HG03039 (cell line): ENCODE results near the gene TUBB4B.

Experiments used
- ATAC-seq: cut with Tn5 transposase; IDR thresholded peaks from one replicate; pipeline ENCODE4 v1.9.1; 2021; ENCODE audit warnings: mild to moderate bottlenecking, moderate library complexity; ENCODE audit not compliant: unreplicated experiment

Gene TUBB4B

GRCh38 chr9:137293094-137293481, 52.0 kb downstream of the TUBB4B start:
- ATAC-seq, result no peak
